ENCODE results near the gene ANKHD1. TPM values are rescaled to one million over a fixed set of nuclear protein-coding genes. Genes with fewer than 3 reads are reported as not detected.
A peak's percentile ranks its signal among the peaks of the same experiment; 100 is the strongest.

The ANKHD1 gene
- total and polyA plus RNA-seq, 2 of the 8 experiments (the other 6 are each of a cell fraction or from before 2014, with no cell fraction given): 69.9 to 108 TPM

- TF ChIP-seq KDM1A (IDR thresholded peaks at IDR 0.05; ENCODE audit: borderline replicate concordance, low read length) (no peak), CTCF (IDR thresholded peaks at IDR 0.05; ENCODE audit: control extremely low read depth in 1 of 3, insufficient read depth in 1 of 3, low read depth in 1 of 3, low read length in 3 of 3) (no peak), TCF12 (IDR thresholded peaks at IDR 0.05; ENCODE audit: low read depth, low read length) (no peak), GTF2F1 (IDR thresholded peaks at IDR 0.05; ENCODE audit: borderline replicate concordance, low read depth, low read length) (no peak), ASH2L (IDR thresholded peaks at IDR 0.05; ENCODE audit: low read length) (no peak), POU5F1 (IDR thresholded peaks at IDR 0.05; ENCODE audit: low read depth, low read length) (no peak), RAD21 (IDR thresholded peaks at IDR 0.05 in 1 of 2, conservative IDR thresholded peaks at IDR 0.05 in 1 of 2; ENCODE audit: low read depth in 2 of 2, low read length in 2 of 2) (no peak), EP300 (IDR thresholded peaks at IDR 0.05; ENCODE audit: borderline replicate concordance in 1 of 2, low read depth in 2 of 2, low read length in 2 of 2) (no peak), SIX5 (IDR thresholded peaks at IDR 0.05; ENCODE audit: low read depth, low read length) (no peak), CBX8 (IDR thresholded peaks at IDR 0.05; ENCODE audit: borderline replicate concordance, low read depth, low read length) (no peak), POLR2A (IDR thresholded peaks at IDR 0.05; ENCODE audit: control extremely low read depth in 1 of 2, low read depth in 2 of 2, low read length in 2 of 2) (peak; percentile 21 to 61)
These were observed 833 bp downstream of the ANKHD1 start (continued) for GRCh38 chr5:140402258-140403074.

Measured in H1 (cell line).